ENCODE data around the gene FLAD1. TPM values are rescaled to one million over a fixed set of nuclear protein-coding genes. Genes with fewer than 3 reads are reported as not detected.

FLAD1 gene
- total and polyA plus RNA-seq, 2 of the 8 experiments (the other 6 are each of a cell fraction or from before 2014, with no cell fraction given), result 104 to 143 TPM

GRCh38 chr1:155003227-155003765 is 20.2 kb downstream of the FLAD1 start:
- DNase-seq (ENCODE audit: low read depth in 1 of 2, low spot score in 2 of 2), result no peak

More at GRCh38 chr1:155003227-155003765, 20.2 kb downstream of the FLAD1 start:
- Histone ChIP-seq H3K9ac (replicated peaks in 1 of 4; ENCODE audit: extremely low read depth in 1 of 4, low read depth in 3 of 4, low read length in 3 of 4) (peak overlapping the region in 3 of 4 experiments; percentile 40 to 47 (median 45); a peak in 5 of 7 replicates), H3K14ac (ENCODE audit: insufficient read length) (peak overlapping the region; percentile 11), H2AK5ac (ENCODE audit: low read depth, low read length) (no peak overlapping the region), H4K5ac (ENCODE audit: insufficient read length, low read depth, low read length) (peak overlapping the region; percentile 83), H2BK120ac (replicated peaks; ENCODE audit: low read depth, low read length) (no peak overlapping the region), H3K79me1 (ENCODE audit: low read depth, low read length) (peaks cover 13% of the 10 kb centered on the region), H2BK20ac (ENCODE audit: low read length) (peak overlapping the region; percentile 98; the same call in 1 of the 2 replicates), H3K4me3 (ENCODE audit: extremely low read depth in 1 of 4, insufficient read depth in 2 of 4, low read depth in 3 of 4, low read length in 4 of 4) (peak overlapping the region; percentile 87 to 99 (median 90)), H4K91ac (replicated peaks; ENCODE audit: insufficient read length, low read length) (peak overlapping the region; percentile 94), H3K79me2 (ENCODE audit: control insufficient read depth in 1 of 2, insufficient read depth in 2 of 2, low read length in 2 of 2) (peaks cover 0 to 50% of the 10 kb centered on the region in 2 experiments; a peak in 3 of 4 replicates), H3K27ac (ENCODE audit: low read depth, low read length) (peak overlapping the region; percentile 48; the same call in 1 of the 2 replicates), H2AFZ (ENCODE audit: low read length) (no peak overlapping the region), H3K4ac (replicated peaks; ENCODE audit: insufficient read length, low read depth, low read length) (peak overlapping the region; percentile 32), H3K23ac (ENCODE audit: insufficient read length) (no peak overlapping the region), H2BK5ac (ENCODE audit: low read depth, low read length) (peak overlapping the region; percentile 92; the same call in 1 of the 2 replicates), H3K4me1 (replicated peaks in 1 of 4; ENCODE audit: control insufficient read depth in 3 of 4, insufficient read depth in 4 of 4, low read length in 3 of 4) (peaks cover 6 to 25% (median 18%) of the 10 kb centered on the region in 4 experiments), H3K56ac (replicated peaks; ENCODE audit: insufficient read length, low read depth, low read length) (peak overlapping the region; percentile 62), H2BK15ac (ENCODE audit: low read length) (no peak overlapping the region), H3K27me3 (replicated peaks in 1 of 4; ENCODE audit: control insufficient read depth in 3 of 4, extremely low read depth in 1 of 4, insufficient read depth in 3 of 4, low read length in 3 of 4) (no peaks in the 10 kb centered on the region), H3K4me2 (ENCODE audit: insufficient read depth in 1 of 2, low read depth in 2 of 2, low read length in 2 of 2) (peak overlapping the region; percentile 79 to 93), H2BK12ac (ENCODE audit: low read depth, low read length) (peak overlapping the region; percentile 80; the same call in 1 of the 2 replicates), H3K36me3 (ENCODE audit: control insufficient read depth in 2 of 4, insufficient read depth in 4 of 4, low read length in 3 of 4) (peaks cover 0 to 2% (median 0%) of the 10 kb centered on the region in 4 experiments; a peak in 2 of 8 replicates), H4K20me1 (replicated peaks in 1 of 2; ENCODE audit: control insufficient read depth in 1 of 2, insufficient read depth in 2 of 2, low read length in 2 of 2) (peaks cover 0 to 17% of the 10 kb centered on the region in 2 experiments), H3K9me3 (ENCODE audit: insufficient read depth in 2 of 2, low read depth in 1 of 2, low read length in 1 of 2) (no peaks in the 10 kb centered on the region), H4K8ac (ENCODE audit: extremely low read depth, insufficient read depth, low read length) (no peak overlapping the region; the same call in 1 of the 2 replicates), H3K18ac (ENCODE audit: extremely low read depth, low read length) (peak overlapping the region; percentile 93), H3K23me2 (ENCODE audit: low read depth, low read length) (peaks cover 18% of the 10 kb centered on the region; the same call in 1 of the 2 replicates)
- TF ChIP-seq SIN3A (conservative IDR thresholded peaks at IDR 0.05 in 1 of 2, IDR thresholded peaks at IDR 0.05 in 1 of 2; ENCODE audit: low read depth in 1 of 2, low read length in 2 of 2), result peak in 1 of 2 experiments; percentile 54; a peak in 1 of 4 replicates
- TF ChIP-seq KDM5A (IDR thresholded peaks at IDR 0.05; ENCODE audit: low read length), result no peak
- TF ChIP-seq EGR1 (IDR thresholded peaks at IDR 0.05; ENCODE audit: borderline replicate concordance, low read depth, low read length), result no peak
- TF ChIP-seq POLR2AphosphoS5 (IDR thresholded peaks at IDR 0.05; ENCODE audit: low read depth, low read length), result no peak
- TF ChIP-seq RXRA (IDR thresholded peaks at IDR 0.05; ENCODE audit: insufficient read depth, low read depth, low read length), result no peak
- TF ChIP-seq E2F6 (IDR thresholded peaks at IDR 0.05), result no peak
- 0% methylated on average over 20 of the region's 37 CpGs; no CpG with 5 or more reads in 1 of the 2 experiments for WGBS, 2 experiments (ENCODE audit: extremely low coverage in 1 of 2, insufficient coverage in 1 of 2, insufficient read length in 1 of 2, insufficient replicate concordance in 2 of 2, low coverage in 1 of 2, low lambda C conversion rate in 2 of 2, missing lambda C conversion rate in 1 of 2)
- ChIA-PET POLR2A (ENCODE audit: partially characterized antibody) (interaction anchor here (0.9 to 42.8 kb wide), 7 partner anchors 10 to 126 kb away, joined by 3 to 702 read pairs (median 4); partner anchors contain the start of genes CKS1B, FLAD1, LENEP and PBXIP1), CTCF (ENCODE audit: partially characterized antibody) (interaction anchor here (1.0 to 14.0 kb wide), 9 partner anchors 9 to 204 kb away, joined by 3 to 258 read pairs (median 4); partner anchors contain the start of genes EFNA4, FLAD1 and LENEP)
- no peak for FAIRE-seq

Measured in H1 (cell line).